ENCODE measurements around the gene GPR12. TPM values are rescaled to one million over a fixed set of nuclear protein-coding genes. Genes with fewer than 3 reads are reported as not detected.

The GPR12 gene
- total and polyA plus RNA-seq, 5 donors: not detected

- 85% methylated on average over 5 of the region's 5 CpGs for WGBS
- H3K4me3 ChIP-seq (ENCODE audit: low read length): no peak overlapping the region
- ATAC-seq: no peak
- no peak overlapping the region for H3K27ac ChIP-seq (ENCODE audit: low read length)
- intact Hi-C loops (cut with DNase I): no loop called here
- no peaks in the 10 kb centered on the region for H3K27me3 ChIP-seq (ENCODE audit: control insufficient read depth, insufficient read depth)
- H3K4me1 ChIP-seq (ENCODE audit: control insufficient read depth, insufficient read depth, low read length): no peaks in the 10 kb centered on the region
- no peaks in the 10 kb centered on the region for H3K9me3 ChIP-seq (ENCODE audit: control insufficient read depth, low read length)
- no peak for DNase-seq
Measured at GRCh38 chr13:26772531-26772930, 11.9 kb upstream of the GPR12 start.

- H3K27ac ChIP-seq (ENCODE audit: low read length): no peak overlapping the region
- no peaks in the 10 kb centered on the region for H3K4me1 ChIP-seq (ENCODE audit: control insufficient read depth, insufficient read depth, low read length)
- 82% methylated on average over 12 of the region's 12 CpGs for WGBS
- H3K9me3 ChIP-seq (ENCODE audit: control insufficient read depth, low read length): no peaks in the 10 kb centered on the region
- no peak for ATAC-seq
- no peak for DNase-seq
- intact Hi-C loops (cut with DNase I): no loop called here
- no peak overlapping the region for H3K4me3 ChIP-seq (ENCODE audit: low read length)
- H3K27me3 ChIP-seq (ENCODE audit: control insufficient read depth, insufficient read depth): peaks cover under 1% of the 10 kb centered on the region
Measured at GRCh38 chr13:26771796-26772195, 11.2 kb upstream of the GPR12 start.

- Histone ChIP-seq H3K9me3 (ENCODE audit: control insufficient read depth, low read length) (no peaks in the 10 kb centered on the region), H3K4me1 (ENCODE audit: control insufficient read depth, insufficient read depth, low read length) (no peaks in the 10 kb centered on the region), H3K27ac (ENCODE audit: low read length) (no peak overlapping the region), H3K4me3 (ENCODE audit: low read length) (no peak overlapping the region), H3K27me3 (ENCODE audit: control insufficient read depth, insufficient read depth) (peaks cover 9% of the 10 kb centered on the region)
- 48% methylated on average over 4 of the region's 4 CpGs for WGBS
- DNase-seq (no peak), ATAC-seq (no peak)
- intact Hi-C loops (cut with DNase I): no loop called here
Measured at GRCh38 chr13:26762745-26763345, 2.3 kb upstream of the GPR12 start.

GRCh38 chr13:26760832-26761582, 421 bp upstream of the GPR12 start:
- no peaks in the 10 kb centered on the region for H3K9me3 ChIP-seq (ENCODE audit: control insufficient read depth, low read length)
- intact Hi-C loops (cut with DNase I): no loop called here
- H3K27me3 ChIP-seq (ENCODE audit: control insufficient read depth, insufficient read depth): peaks cover 6% of the 10 kb centered on the region
- DNase-seq (no peak), ATAC-seq (peak in 1 of 2 donors; percentile 29)
- 9% methylated on average over 40 of the region's 41 CpGs for WGBS
- peak overlapping the region; percentile 34 for H3K4me3 ChIP-seq (ENCODE audit: low read length)
- H3K27ac ChIP-seq (ENCODE audit: low read length): no peak overlapping the region
- H3K4me1 ChIP-seq (ENCODE audit: control insufficient read depth, insufficient read depth, low read length): no peaks in the 10 kb centered on the region

GRCh38 chr13:26759249-26759906, 1.2 kb downstream of the GPR12 start:
- peak overlapping the region; percentile 34 for H3K4me3 ChIP-seq (ENCODE audit: low read length)
- no peak for DNase-seq
- peaks cover 4% of the 10 kb centered on the region for H3K27me3 ChIP-seq (ENCODE audit: control insufficient read depth, insufficient read depth)
- intact Hi-C loops (cut with DNase I): no loop called here
- no peaks in the 10 kb centered on the region for H3K9me3 ChIP-seq (ENCODE audit: control insufficient read depth, low read length)
- H3K4me1 ChIP-seq (ENCODE audit: control insufficient read depth, insufficient read depth, low read length): no peaks in the 10 kb centered on the region
- 60% methylated on average over 27 of the region's 27 CpGs for WGBS
- no peak overlapping the region for H3K27ac ChIP-seq (ENCODE audit: low read length)
- no peak for ATAC-seq

- DNase-seq: no peak
- no peak overlapping the region for H3K4me3 ChIP-seq (ENCODE audit: low read length)
- 75% methylated on average over 18 of the region's 18 CpGs for WGBS
- no peak for ATAC-seq
- H3K27ac ChIP-seq (ENCODE audit: low read length): no peak overlapping the region
- H3K4me1 ChIP-seq (ENCODE audit: control insufficient read depth, insufficient read depth, low read length): no peaks in the 10 kb centered on the region
- no peaks in the 10 kb centered on the region for H3K9me3 ChIP-seq (ENCODE audit: control insufficient read depth, low read length)
- intact Hi-C loops (cut with DNase I): no loop called here
- H3K27me3 ChIP-seq (ENCODE audit: control insufficient read depth, insufficient read depth): peaks cover 4% of the 10 kb centered on the region
Measured at GRCh38 chr13:26758496-26759157, 2.0 kb downstream of the GPR12 start.

- H3K9me3 ChIP-seq (ENCODE audit: control insufficient read depth, low read length): no peaks in the 10 kb centered on the region
- H3K4me3 ChIP-seq (ENCODE audit: low read length): no peak overlapping the region
- H3K4me1 ChIP-seq (ENCODE audit: control insufficient read depth, insufficient read depth, low read length): no peaks in the 10 kb centered on the region
- ATAC-seq (no peak), DNase-seq (no peak)
- no peak overlapping the region for H3K27ac ChIP-seq (ENCODE audit: low read length)
- 49% methylated on average over 3 of the region's 3 CpGs for WGBS
- intact Hi-C loops (cut with DNase I): no loop called here
- peaks cover 4% of the 10 kb centered on the region for H3K27me3 ChIP-seq (ENCODE audit: control insufficient read depth, insufficient read depth)
Measured at GRCh38 chr13:26756961-26757360, 3.6 kb downstream of the GPR12 start.

- DNase-seq (no peak), ATAC-seq (no peak)
- no peaks in the 10 kb centered on the region for H3K9me3 ChIP-seq (ENCODE audit: control insufficient read depth, low read length)
- 74% methylated on average over 2 of the region's 2 CpGs for WGBS
- H3K27me3 ChIP-seq (ENCODE audit: control insufficient read depth, insufficient read depth): no peaks in the 10 kb centered on the region
- H3K4me3 ChIP-seq (ENCODE audit: low read length): no peak overlapping the region
- intact Hi-C loops (cut with DNase I): no loop called here
- H3K4me1 ChIP-seq (ENCODE audit: control insufficient read depth, insufficient read depth, low read length): no peaks in the 10 kb centered on the region
- H3K27ac ChIP-seq (ENCODE audit: low read length): no peak overlapping the region
Measured at GRCh38 chr13:26752671-26753070, 7.9 kb downstream of the GPR12 start.

GRCh38 chr13:26749905-26750304, 10.7 kb downstream of the GPR12 start:
- no peak overlapping the region for H3K4me3 ChIP-seq (ENCODE audit: low read length)
- DNase-seq: no peak
- ATAC-seq: no peak
- WGBS: 95% methylated on average over 3 of the region's 3 CpGs
- H3K4me1 ChIP-seq (ENCODE audit: control insufficient read depth, insufficient read depth, low read length): no peaks in the 10 kb centered on the region
- no peak overlapping the region for H3K27ac ChIP-seq (ENCODE audit: low read length)
- no peaks in the 10 kb centered on the region for H3K9me3 ChIP-seq (ENCODE audit: control insufficient read depth, low read length)
- H3K27me3 ChIP-seq (ENCODE audit: control insufficient read depth, insufficient read depth): no peaks in the 10 kb centered on the region
- intact Hi-C loops (cut with DNase I): no loop called here

GRCh38 chr13:26749285-26749684, 11.3 kb downstream of the GPR12 start:
- H3K4me1 ChIP-seq (ENCODE audit: control insufficient read depth, insufficient read depth, low read length): no peaks in the 10 kb centered on the region
- intact Hi-C loops (cut with DNase I): no loop called here
- DNase-seq: no peak
- H3K4me3 ChIP-seq (ENCODE audit: low read length): no peak overlapping the region
- no peak for ATAC-seq
- H3K27ac ChIP-seq (ENCODE audit: low read length): no peak overlapping the region
- WGBS: 21% methylated on average over 8 of the region's 8 CpGs
- no peaks in the 10 kb centered on the region for H3K27me3 ChIP-seq (ENCODE audit: control insufficient read depth, insufficient read depth)
- no peaks in the 10 kb centered on the region for H3K9me3 ChIP-seq (ENCODE audit: control insufficient read depth, low read length)

GRCh38 chr13:26747706-26748105, 12.9 kb downstream of the GPR12 start:
- ATAC-seq: no peak
- WGBS: 45% methylated on average over 2 of the region's 2 CpGs
- no peak for DNase-seq
- intact Hi-C loops (cut with DNase I): no loop called here
- no peak overlapping the region for H3K27ac ChIP-seq (ENCODE audit: low read length)
- no peaks in the 10 kb centered on the region for H3K27me3 ChIP-seq (ENCODE audit: control insufficient read depth, insufficient read depth)
- no peaks in the 10 kb centered on the region for H3K9me3 ChIP-seq (ENCODE audit: control insufficient read depth, low read length)
- no peaks in the 10 kb centered on the region for H3K4me1 ChIP-seq (ENCODE audit: control insufficient read depth, insufficient read depth, low read length)
- H3K4me3 ChIP-seq (ENCODE audit: low read length): no peak overlapping the region
